GM19193 (cell line): ENCODE results near the gene SGCD.

Source experiments
- POLR2A ChIP-seq: IDR thresholded peaks from 4 replicates; pipeline ENCODE4 v1.6.1; 2011; ENCODE audit not compliant: insufficient read depth, insufficient read length; ENCODE audit errors: extremely low read depth

Gene SGCD

GRCh38 chr5:156446526-156446925, 119.6 kb downstream of the SGCD start:
- no peak for TF ChIP-seq POLR2A

- TF ChIP-seq POLR2A = no peak
Observed at GRCh38 chr5:156450778-156451177, 123.8 kb downstream of the SGCD start.

DNA sequence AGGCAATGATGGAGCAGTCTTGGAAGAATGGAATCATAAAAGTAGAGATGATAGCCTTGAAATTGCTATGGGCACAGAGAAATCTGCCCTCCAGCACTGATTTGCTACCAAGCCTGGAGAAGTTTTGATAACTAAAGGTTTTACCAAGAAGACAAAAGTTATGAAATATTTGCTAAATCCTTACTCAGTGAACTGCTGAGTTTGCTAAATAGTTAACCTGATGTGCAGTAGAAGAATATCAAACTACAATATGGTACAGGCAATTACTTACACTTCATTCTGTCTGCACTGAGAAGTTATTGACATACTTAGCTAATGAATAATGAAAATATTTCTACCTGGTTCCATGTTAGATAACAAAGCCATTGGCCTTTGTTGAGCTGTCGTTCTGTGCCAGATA, 124.5 kb downstream of the SGCD start:
- TF ChIP-seq POLR2A = no peak

GRCh38 chr5:156456857-156457256, 129.9 kb downstream of the SGCD start:
- no peak for TF ChIP-seq POLR2A

DNA sequence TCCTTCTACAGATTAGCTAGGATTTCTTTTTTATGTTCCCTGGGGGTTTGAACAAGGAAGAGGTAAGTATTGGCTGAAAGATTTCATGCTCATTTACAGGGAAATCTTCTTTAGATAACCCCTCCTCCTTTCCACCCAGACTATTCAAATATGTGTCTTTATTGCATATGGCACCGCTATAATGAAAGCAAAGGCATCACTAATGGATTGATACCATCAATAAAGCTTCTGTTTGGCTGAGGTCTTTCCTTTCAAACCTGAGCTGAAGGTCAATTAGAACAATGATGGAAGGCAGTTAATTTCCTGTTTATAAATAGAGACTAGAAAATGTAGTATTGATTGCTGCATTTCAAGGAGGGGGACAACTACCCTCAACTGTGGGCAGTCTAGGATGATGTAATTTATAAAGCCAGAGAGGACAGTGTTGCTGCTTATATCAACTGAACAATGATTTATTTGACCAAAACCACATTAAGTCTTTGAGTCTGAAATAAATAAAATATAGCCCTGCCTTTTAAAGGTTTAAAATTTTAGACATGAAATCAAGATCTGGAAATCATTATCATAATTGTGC, 132.9 kb downstream of the SGCD start:
- no peak for TF ChIP-seq POLR2A

DNA sequence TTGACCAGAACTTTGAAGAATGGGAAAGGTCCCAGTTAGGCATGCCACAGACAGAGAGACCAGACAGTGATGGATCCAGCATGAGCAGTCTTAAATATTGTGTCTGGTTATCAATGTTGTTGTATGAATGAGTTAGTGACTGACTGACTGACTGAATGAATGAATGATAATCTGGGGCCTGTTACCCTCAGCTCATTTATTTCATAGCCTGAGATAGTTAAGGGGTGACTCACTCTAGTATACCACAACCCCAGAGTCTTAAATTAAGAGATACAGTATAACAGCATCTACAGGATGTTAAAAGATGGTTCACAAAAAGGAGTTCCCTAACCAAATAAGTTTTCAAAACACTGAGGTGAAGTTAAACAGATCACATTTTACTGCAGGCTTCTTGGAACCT, 133.5 kb downstream of the SGCD start:
- TF ChIP-seq POLR2A = no peak

- no peak for TF ChIP-seq POLR2A
Observed at GRCh38 chr5:156466871-156467270, 139.9 kb downstream of the SGCD start.

DNA sequence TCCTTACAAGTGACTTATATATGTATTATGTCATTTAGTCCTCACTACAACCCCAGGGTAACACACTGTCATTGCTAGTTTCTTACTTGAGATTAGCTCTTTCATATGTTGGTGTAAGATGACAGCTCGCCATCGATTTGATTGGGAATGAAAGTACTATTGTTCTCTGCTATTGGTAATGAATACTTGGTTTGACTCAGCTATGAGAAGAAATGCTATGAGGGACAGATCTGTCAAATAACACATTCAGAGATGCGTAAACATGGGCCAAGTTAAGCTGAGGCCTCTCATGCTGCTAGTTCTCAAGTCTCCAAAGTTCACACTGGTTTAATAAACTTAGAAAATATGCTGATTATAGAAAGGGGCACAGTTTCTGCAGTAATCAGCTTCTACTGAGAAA, 142.7 kb downstream of the SGCD start:
- TF ChIP-seq POLR2A = no peak

- no peak for TF ChIP-seq POLR2A
Observed at GRCh38 chr5:156471893-156472292, 144.9 kb downstream of the SGCD start.

DNA sequence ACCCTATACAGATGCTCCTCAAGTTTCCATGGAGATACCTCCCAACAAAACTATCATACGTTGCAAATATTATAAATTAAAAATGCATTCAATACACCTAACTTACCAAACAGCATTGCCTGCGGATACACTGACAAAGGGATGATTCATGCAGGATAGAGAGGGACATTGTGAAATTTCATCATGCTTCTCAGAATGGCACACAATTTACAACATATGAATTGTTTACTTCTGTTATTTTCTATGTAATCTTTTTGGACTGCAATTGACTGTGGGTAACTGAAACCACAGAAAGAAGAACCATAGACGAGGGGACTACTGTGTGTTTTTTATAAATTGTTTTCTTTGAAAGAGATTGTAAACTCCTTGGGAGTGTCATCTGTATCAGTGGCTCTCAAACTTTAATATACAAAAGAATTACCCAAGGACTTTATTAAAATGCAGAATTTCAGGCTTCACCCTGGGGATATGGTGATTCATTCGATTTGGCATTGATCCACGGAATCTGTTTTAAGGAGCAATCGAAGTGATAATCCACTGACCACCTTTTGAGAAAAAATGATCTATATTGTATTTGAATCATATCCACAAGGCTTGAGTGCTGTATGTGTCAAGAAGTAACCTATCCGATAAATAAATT, 146.4 kb downstream of the SGCD start:
- no peak for TF ChIP-seq POLR2A

DNA sequence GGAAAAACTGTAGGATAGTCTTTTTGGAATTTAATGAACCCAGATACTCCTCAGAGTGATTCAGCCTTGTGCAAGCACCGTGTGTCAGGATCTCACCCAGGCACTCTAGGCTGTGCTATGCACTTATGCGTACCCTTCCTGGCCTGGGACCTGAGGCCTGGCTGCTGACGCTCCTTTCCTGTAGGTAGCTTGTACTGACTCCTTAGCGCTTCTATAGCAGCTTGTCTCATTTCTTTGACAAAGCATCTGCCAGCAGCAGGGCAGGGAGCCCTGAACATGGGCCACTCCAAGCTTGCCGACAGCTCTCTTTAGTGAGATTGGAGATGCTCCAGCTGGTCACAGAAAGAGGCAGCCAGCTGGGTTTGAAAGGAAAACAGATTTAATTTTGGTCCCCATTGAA, 147.3 kb downstream of the SGCD start:
- no peak for TF ChIP-seq POLR2A

DNA sequence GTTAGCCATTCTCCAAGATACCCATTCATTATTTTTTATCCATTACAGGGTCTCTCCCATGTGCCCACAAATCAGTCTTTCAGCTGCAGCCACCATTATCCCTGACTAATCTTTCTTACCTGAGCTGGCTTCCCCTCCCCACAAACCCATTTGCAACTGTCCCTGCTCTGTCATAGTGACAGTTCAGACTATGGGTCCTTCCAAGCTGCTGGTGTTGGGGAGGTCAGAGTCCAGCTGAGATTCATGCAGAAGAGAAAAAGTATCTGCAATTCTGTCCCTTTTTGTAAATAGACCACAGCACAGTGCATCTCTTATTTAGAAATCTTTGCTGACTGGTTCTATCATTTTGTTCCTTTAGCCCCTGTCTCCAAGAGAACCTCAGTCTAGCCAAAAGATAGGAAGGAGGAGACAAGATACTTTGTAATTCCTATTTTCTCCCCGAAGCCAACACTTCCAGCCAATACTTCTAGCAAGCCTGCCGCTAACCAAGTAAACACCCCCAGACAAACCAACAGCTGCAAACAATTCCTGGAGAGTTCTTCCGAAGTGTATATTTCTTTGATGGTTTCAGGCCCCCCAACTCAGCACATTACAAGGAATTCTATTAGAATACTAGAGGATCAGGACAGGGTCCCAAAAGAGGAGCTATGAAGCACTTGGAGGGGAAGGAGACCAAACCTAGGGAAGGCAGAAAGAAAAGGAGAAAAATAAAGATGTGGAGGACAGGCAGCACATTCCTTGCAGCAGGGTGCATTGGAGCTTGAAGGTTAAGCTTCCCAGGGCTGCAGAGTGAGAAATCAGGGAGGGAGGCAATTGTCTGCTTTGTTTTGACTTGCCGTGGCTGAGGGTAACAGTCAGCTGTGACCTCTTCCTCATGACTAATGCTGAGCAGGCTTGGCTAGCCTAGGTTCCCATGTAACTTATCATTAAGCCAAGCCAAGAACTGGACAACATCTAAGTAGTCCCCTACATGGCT, 148.5 kb downstream of the SGCD start:
- TF ChIP-seq POLR2A = no peak

GRCh38 chr5:156476158-156476551, 149.2 kb downstream of the SGCD start:
- TF ChIP-seq POLR2A = no peak

DNA sequence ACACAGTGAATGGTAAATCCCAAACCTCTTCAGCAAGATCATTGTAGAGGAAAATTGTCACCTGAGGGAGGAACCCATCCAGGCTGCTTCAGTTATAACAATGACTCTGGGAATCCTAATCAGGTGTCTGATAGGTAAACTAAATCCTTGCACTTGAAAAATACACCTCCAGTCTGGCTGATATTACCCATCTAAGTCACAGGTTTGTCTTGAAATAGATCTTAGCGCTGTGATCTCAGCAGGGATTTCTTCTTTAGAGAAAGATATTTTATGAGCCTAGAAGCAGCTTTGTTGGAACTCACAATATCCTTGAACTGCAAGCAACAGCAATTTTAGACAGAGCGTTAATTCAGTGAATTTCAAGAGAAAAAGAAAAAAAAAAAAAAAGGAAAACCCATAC, 149.7 kb downstream of the SGCD start:
- TF ChIP-seq POLR2A = no peak

DNA sequence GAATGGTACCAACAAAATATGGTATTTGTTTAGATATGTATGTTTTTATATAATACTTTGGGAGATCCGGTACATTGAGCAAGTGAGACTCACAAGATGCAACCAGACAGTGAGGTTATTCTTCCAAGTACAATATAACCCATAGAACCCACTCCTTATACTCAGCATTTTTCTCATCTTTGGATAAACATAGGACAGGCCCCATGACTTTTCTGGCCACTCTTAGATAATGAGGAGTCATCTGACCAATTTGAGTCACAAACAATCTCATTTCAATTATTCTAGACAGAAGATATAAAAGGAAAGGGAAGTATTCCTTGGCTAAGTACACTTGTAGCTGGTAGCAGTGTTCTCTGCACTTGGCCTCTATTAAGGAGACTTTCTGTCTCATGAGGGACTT, 150.2 kb downstream of the SGCD start:
- no peak for TF ChIP-seq POLR2A

DNA sequence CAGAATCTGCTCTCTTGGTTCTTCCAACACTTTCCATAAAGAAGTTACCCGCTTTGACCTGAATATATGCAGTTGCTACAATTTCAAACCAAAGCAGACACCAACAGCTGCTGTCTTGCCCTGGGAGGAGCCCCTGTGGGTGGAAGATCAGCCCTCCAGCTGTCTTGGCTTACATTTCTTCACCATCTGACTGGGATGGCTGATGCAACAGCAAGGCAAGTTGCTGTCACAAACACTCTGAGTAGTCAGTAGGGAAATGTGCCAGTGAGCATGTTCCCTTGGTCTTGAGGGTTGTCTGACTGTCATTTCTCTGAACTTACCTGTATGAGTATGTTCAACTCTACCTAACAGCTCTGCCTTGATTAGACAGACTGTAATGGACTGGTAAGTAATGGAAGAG, 152.9 kb downstream of the SGCD start:
- TF ChIP-seq POLR2A = no peak

DNA sequence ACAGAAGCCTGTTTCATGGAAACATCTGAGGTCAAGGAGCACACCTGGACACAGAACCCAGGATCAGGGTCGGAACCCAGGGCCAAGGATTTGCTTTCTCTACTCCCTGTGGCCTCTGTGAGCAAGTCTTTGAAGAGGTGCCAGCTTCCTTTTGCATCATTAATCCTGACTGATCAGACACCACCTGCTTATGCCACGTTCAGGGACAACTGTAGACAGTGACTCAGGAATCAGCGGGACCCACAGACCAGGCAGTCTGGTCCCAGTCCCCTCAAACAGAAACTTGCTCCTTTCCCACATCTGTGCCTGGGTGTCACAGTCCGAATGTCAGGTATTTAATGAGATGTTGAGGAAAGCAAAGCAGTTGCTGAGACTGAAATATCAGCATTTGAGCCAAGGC, 154.8 kb downstream of the SGCD start:
- TF ChIP-seq POLR2A = no peak

DNA sequence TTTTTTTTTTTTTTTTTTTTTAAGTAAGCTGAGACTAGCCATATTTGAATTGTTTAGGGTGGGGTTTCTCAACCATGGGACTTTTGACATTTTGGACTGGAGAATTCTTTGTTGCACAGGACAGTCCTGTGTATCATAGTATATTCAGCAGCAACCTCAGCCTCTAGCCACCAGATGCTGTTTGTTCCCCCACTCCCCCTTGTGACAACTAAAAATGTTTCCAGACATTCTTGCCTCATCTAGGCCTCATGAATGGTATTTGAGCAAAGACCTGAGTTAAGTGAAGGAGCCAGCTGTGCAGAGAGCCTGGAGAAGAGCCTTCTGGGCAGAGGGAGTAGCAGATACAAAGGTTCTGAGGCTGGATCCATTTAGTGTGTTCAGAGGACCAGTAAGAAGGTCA, 155.9 kb downstream of the SGCD start:
- TF ChIP-seq POLR2A = no peak
